ENCODE measurements around the gene EVA1C.

Gene EVA1C

GRCh38 chr21:32463889-32464300, 51.4 kb downstream of the EVA1C start:
- Histone ChIP-seq H3K9ac (ENCODE audit: low read depth, low read length, poor library complexity, severe bottlenecking) (no peak overlapping the region), H3K4me2 (ENCODE audit: low read depth, low read length, poor library complexity, severe bottlenecking) (no peak overlapping the region)

GRCh38 chr21:32467291-32467690, 54.8 kb downstream of the EVA1C start:
- Histone ChIP-seq H2AFZ (ENCODE audit: low read length) (no peak overlapping the region), H3K4me1 (ENCODE audit: insufficient read depth, low read length, poor library complexity, severe bottlenecking) (no peaks in the 10 kb centered on the region), H3F3A (ENCODE audit: low read depth) (no peaks in the 10 kb centered on the region), H3K79me2 (ENCODE audit: insufficient read depth, low read length) (no peaks in the 10 kb centered on the region), H4K20me1 (ENCODE audit: insufficient read depth, low read length, poor library complexity, severe bottlenecking) (no peaks in the 10 kb centered on the region), H3K9ac (ENCODE audit: low read depth, low read length, poor library complexity, severe bottlenecking) (no peak overlapping the region), H3K4me2 (ENCODE audit: low read depth, low read length, poor library complexity, severe bottlenecking) (no peak overlapping the region), H3K9me3 (ENCODE audit: insufficient read depth, low read depth, low read length) (no peaks in the 10 kb centered on the region), H3K36me3 (ENCODE audit: insufficient read depth, low read length) (no peaks in the 10 kb centered on the region), H3K9me2 (replicated peaks; ENCODE audit: low read depth, low read length) (no peaks in the 10 kb centered on the region), H3K27me3 (ENCODE audit: insufficient read depth, low read length, poor library complexity, severe bottlenecking) (no peaks in the 10 kb centered on the region), H3K4me3 (ENCODE audit: low read length, poor library complexity, severe bottlenecking) (no peak overlapping the region)
- TF ChIP-seq EZH2phosphoT487 (IDR thresholded peaks at IDR 0.05; ENCODE audit: borderline replicate concordance), result no peak
- TF ChIP-seq CTCF (conservative IDR thresholded peaks at IDR 0.05; ENCODE audit: low read length), result no peak

More at GRCh38 chr21:32463889-32464300, 51.4 kb downstream of the EVA1C start:
- H3K4me1 ChIP-seq (ENCODE audit: insufficient read depth, low read length, poor library complexity, severe bottlenecking), result no peaks in the 10 kb centered on the region
- H3K9me3 ChIP-seq (ENCODE audit: insufficient read depth, low read depth, low read length), result no peaks in the 10 kb centered on the region
- no peaks in the 10 kb centered on the region for H3K27me3 ChIP-seq (ENCODE audit: insufficient read depth, low read length, poor library complexity, severe bottlenecking)
- TF ChIP-seq EZH2phosphoT487 (IDR thresholded peaks at IDR 0.05; ENCODE audit: borderline replicate concordance), result no peak
- no peak for TF ChIP-seq CTCF (conservative IDR thresholded peaks at IDR 0.05; ENCODE audit: low read length)
- H4K20me1 ChIP-seq (ENCODE audit: insufficient read depth, low read length, poor library complexity, severe bottlenecking), result no peaks in the 10 kb centered on the region
- no peak overlapping the region for H3K4me3 ChIP-seq (ENCODE audit: low read length, poor library complexity, severe bottlenecking)
- H3F3A ChIP-seq (ENCODE audit: low read depth), result no peaks in the 10 kb centered on the region
- no peaks in the 10 kb centered on the region for H3K9me2 ChIP-seq (replicated peaks; ENCODE audit: low read depth, low read length)
- no peaks in the 10 kb centered on the region for H3K36me3 ChIP-seq (ENCODE audit: insufficient read depth, low read length)
- H3K79me2 ChIP-seq (ENCODE audit: insufficient read depth, low read length), result no peaks in the 10 kb centered on the region
- H2AFZ ChIP-seq (ENCODE audit: low read length), result no peak overlapping the region

GRCh38 chr21:32468681-32469111, 56.2 kb downstream of the EVA1C start:
- no peaks in the 10 kb centered on the region for H3K9me2 ChIP-seq (replicated peaks; ENCODE audit: low read depth, low read length)
- H3K36me3 ChIP-seq (ENCODE audit: insufficient read depth, low read length), result no peaks in the 10 kb centered on the region
- no peak overlapping the region for H3K9ac ChIP-seq (ENCODE audit: low read depth, low read length, poor library complexity, severe bottlenecking)
- no peak overlapping the region for H2AFZ ChIP-seq (ENCODE audit: low read length)
- TF ChIP-seq EZH2phosphoT487 (IDR thresholded peaks at IDR 0.05; ENCODE audit: borderline replicate concordance) (no peak), CTCF (conservative IDR thresholded peaks at IDR 0.05; ENCODE audit: low read length) (no peak)
- no peaks in the 10 kb centered on the region for H4K20me1 ChIP-seq (ENCODE audit: insufficient read depth, low read length, poor library complexity, severe bottlenecking)
- H3K79me2 ChIP-seq (ENCODE audit: insufficient read depth, low read length), result no peaks in the 10 kb centered on the region
- no peaks in the 10 kb centered on the region for H3F3A ChIP-seq (ENCODE audit: low read depth)
- no peaks in the 10 kb centered on the region for H3K4me1 ChIP-seq (ENCODE audit: insufficient read depth, low read length, poor library complexity, severe bottlenecking)
- no peak overlapping the region for H3K4me3 ChIP-seq (ENCODE audit: low read length, poor library complexity, severe bottlenecking)
- no peaks in the 10 kb centered on the region for H3K9me3 ChIP-seq (ENCODE audit: insufficient read depth, low read depth, low read length)
- no peak overlapping the region for H3K4me2 ChIP-seq (ENCODE audit: low read depth, low read length, poor library complexity, severe bottlenecking)
- no peaks in the 10 kb centered on the region for H3K27me3 ChIP-seq (ENCODE audit: insufficient read depth, low read length, poor library complexity, severe bottlenecking)
